ENCODE results near the gene SFT2D1.
"Not testable (repeated sequence)": the region's sequence is repeated elsewhere in the genome, so short reads cannot be mapped to it uniquely, and the experiment has no call there.

DNA sequence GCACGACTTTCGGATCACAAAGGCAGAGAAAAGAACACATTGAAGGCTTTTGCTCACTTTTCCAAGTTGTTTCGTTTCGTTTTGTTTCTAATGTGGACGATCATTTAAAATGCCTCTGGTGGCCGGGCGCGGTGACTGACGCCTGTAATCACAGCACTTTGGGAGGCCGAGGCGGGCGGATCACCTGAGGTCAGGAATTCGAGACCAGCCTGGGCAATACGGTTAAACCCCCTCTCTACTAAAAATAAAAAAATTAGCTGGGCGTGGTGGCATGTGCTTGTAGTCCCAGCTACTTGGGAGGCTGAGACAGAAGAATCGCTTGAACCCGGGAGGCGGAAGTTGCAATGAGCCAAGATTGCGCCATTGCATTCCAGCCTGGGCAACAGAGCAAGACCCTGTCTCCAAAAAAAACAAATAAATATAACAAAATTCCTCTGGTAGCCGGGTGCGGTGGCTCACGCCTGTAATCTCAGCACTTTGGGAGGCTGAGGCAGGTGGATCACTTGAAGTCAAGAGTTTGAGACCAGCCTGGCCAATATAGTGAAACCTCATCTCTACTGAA lies 41.5 kb upstream of the SFT2D1 start:
- not testable (repeated sequence) for TF ChIP-seq POLR2A (IDR thresholded peaks at IDR 0.05; ENCODE audit: borderline replicate concordance, extremely low read depth, insufficient read depth, insufficient read length); POLR2AphosphoS5 (IDR thresholded peaks at IDR 0.05; ENCODE audit: low read depth, low read length); TCF7L2 (IDR thresholded peaks at IDR 0.05; ENCODE audit: borderline replicate concordance, extremely low read depth, insufficient read depth, insufficient read length)
- TF ChIP-seq, protein P1, sequence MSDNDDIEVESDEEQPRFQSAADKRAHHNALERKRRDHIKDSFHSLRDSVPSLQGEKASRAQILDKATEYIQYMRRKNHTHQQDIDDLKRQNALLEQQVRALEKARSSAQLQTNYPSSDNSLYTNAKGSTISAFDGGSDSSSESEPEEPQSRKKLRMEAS (IDR thresholded peaks at IDR 0.05) = not testable (repeated sequence)
- TF ChIP-seq, protein P2, sequence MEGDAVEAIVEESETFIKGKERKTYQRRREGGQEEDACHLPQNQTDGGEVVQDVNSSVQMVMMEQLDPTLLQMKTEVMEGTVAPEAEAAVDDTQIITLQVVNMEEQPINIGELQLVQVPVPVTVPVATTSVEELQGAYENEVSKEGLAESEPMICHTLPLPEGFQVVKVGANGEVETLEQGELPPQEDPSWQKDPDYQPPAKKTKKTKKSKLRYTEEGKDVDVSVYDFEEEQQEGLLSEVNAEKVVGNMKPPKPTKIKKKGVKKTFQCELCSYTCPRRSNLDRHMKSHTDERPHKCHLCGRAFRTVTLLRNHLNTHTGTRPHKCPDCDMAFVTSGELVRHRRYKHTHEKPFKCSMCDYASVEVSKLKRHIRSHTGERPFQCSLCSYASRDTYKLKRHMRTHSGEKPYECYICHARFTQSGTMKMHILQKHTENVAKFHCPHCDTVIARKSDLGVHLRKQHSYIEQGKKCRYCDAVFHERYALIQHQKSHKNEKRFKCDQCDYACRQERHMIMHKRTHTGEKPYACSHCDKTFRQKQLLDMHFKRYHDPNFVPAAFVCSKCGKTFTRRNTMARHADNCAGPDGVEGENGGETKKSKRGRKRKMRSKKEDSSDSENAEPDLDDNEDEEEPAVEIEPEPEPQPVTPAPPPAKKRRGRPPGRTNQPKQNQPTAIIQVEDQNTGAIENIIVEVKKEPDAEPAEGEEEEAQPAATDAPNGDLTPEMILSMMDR (IDR thresholded peaks at IDR 0.05 in 2 of 3, conservative IDR thresholded peaks at IDR 0.05 in 1 of 3; ENCODE audit: borderline replicate concordance in 1 of 3, insufficient read depth in 1 of 3, low read depth in 2 of 3, low read length in 2 of 3) = peak in 1 of 3 experiments; percentile 12; a peak in 2 of 6 replicates

Measured in HCT116 (cell line).